GM13976 (cell line): Measurements from ENCODE around the gene CEBPG.

Source experiments
- DNase-seq: peaks from one replicate; pipeline ENCODE4 v3.0.0; 2012; ENCODE audit warnings: low spot score
- in situ Hi-C: fragments of 300-500 bp; cut with MboI; formaldehyde crosslinking; loops from one replicate; pipeline ENCODE4 v1.12.0; 2022; ENCODE audit warnings: low sequenced_read_pairs, mixed read lengths, inconsistent platforms; ENCODE audit not compliant: unreplicated experiment
- TF ChIP-seq, protein P1 (sequence below): IDR thresholded peaks from 2 replicates; pipeline ENCODE4 v1.5.1; 2012; ENCODE audit warnings: borderline replicate concordance, mild to moderate bottlenecking; ENCODE audit not compliant: insufficient read depth; ENCODE audit errors: extremely low read depth, missing control alignments, control extremely low read depth

CEBPG gene

DNA sequence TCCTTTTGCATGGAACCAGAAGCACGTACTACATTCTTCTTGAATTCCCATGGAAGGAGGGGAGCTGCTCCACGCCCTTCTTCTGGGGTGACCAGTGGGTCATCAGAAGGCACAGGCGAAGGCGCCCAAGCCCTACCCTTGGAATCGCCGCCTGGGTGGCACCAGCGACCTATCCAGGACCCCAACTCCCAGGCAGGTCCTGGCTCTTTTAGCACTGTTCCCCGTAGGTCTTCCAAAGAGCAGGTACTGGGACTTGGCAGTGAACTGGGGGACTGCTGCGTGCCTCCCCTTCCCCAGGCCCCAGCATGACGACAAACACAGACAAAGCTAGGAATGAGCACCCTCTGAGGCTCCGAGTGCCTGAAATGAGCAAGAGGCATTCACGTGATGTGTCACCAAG is 45.0 kb downstream of the CEBPG start:
- in situ Hi-C loops = no loop called here

GRCh38 chr19:33418871-33419787 is 45.6 kb downstream of the CEBPG start:
- TF ChIP-seq, protein P1, sequence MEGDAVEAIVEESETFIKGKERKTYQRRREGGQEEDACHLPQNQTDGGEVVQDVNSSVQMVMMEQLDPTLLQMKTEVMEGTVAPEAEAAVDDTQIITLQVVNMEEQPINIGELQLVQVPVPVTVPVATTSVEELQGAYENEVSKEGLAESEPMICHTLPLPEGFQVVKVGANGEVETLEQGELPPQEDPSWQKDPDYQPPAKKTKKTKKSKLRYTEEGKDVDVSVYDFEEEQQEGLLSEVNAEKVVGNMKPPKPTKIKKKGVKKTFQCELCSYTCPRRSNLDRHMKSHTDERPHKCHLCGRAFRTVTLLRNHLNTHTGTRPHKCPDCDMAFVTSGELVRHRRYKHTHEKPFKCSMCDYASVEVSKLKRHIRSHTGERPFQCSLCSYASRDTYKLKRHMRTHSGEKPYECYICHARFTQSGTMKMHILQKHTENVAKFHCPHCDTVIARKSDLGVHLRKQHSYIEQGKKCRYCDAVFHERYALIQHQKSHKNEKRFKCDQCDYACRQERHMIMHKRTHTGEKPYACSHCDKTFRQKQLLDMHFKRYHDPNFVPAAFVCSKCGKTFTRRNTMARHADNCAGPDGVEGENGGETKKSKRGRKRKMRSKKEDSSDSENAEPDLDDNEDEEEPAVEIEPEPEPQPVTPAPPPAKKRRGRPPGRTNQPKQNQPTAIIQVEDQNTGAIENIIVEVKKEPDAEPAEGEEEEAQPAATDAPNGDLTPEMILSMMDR = no peak
- in situ Hi-C loops = no loop called here
- no peak for DNase-seq

More for the DNA sequence above, 45.0 kb downstream of the CEBPG start:
- TF ChIP-seq, protein P1 = no peak
- DNase-seq = no peak

DNA sequence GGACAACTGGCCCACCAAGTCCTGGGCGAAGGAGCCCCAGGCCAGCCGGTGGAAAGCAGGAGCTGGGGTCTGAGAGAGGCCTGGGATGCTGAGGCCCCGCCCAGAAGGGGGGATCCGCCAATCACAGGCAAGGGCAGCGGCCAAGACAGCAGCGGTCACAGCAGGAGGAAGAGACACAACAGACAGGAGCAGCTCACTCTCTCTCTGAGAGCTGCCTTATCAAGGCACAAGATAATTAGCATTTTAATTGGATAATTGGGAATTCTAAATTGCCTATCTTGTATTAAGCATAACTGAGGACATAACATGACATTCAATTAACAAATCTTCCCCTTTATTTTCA is 46.2 kb downstream of the CEBPG start:
- in situ Hi-C loops = loop anchor here (10.0 kb wide), 1 partner anchor 345 kb away; no protein-coding TSS in a partner anchor
- no peak for DNase-seq
- TF ChIP-seq, protein P1 = no peak

DNA sequence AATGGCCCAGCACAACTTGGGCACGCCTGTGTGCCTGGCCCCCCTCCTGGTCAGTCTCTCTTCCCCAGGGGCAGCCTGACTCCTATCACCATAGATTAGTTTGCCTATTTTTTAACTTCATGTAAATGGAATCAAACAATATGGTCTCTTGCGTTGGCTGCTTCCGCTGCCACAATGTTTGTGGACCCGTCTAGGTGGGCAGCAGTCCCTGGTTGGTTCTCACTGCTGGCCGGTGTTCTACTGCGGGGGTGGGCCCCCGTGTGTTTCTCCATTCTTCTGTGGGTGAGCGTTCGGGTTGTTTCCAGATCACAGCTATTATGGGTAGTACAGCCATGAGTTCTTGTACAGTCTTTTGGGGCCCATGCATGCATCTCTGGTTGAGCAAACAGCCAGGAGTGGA is 47.3 kb downstream of the CEBPG start:
- no peak for DNase-seq
- TF ChIP-seq, protein P1 = no peak
- in situ Hi-C loops = loop anchor here (10.0 kb wide), 1 partner anchor 344 kb away; no protein-coding TSS in a partner anchor

- in situ Hi-C loops = loop anchor here (10.0 kb wide), 1 partner anchor 343 kb away; no protein-coding TSS in a partner anchor
- DNase-seq = no peak
- TF ChIP-seq, protein P1 = no peak
Observed at GRCh38 chr19:33421368-33421767, 47.9 kb downstream of the CEBPG start.

GRCh38 chr19:33422369-33423180 is 49.1 kb downstream of the CEBPG start:
- DNase-seq = no peak
- TF ChIP-seq, protein P1 = no peak
- in situ Hi-C loops = loop anchor here (10.0 kb wide), 1 partner anchor 342 kb away; no protein-coding TSS in a partner anchor
